NCI-H748 (cell line): ENCODE data around the gene AKR1C3.
"Not testable (repeated sequence)": the region's sequence is repeated elsewhere in the genome, so short reads cannot be mapped to it uniquely, and the experiment has no call there.

ENCODE experiments used
- DNase-seq: peaks from one replicate; lab custom pipeline; 2025; ENCODE audit not compliant: unreplicated experiment; lab: John Stamatoyannopoulos, UW

The AKR1C3 gene

GRCh38 chr10:5135581-5135980 is 41.4 kb downstream of the AKR1C3 start:
- DNase-seq, result no peak

GRCh38 chr10:5136468-5137087 is 42.4 kb downstream of the AKR1C3 start:
- DNase-seq, result no peak

DNA sequence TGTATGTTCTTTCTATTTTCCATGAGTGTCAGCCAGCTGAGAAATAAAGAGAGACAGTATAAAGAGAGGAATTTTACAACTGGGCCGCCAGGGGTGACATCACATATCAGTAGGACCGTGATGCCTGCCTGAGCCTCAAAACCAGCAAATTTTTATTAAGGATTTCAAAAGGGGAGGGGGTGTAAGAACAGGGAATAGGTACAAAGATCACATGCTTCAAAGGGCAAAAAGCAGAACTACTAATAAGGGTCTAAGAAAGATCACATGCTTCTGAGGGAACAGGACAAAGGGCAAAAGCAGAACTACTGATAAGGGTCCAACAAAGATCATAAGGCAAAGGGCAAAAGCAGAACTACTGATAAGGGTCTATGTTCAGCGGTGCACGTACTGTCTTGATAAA is 43.5 kb downstream of the AKR1C3 start:
- DNase-seq, result not testable (repeated sequence)

- DNase-seq, result no peak
These were observed 48.0 kb downstream of the AKR1C3 start for GRCh38 chr10:5142199-5142598.

GRCh38 chr10:5143137-5143536 is 48.9 kb downstream of the AKR1C3 start:
- DNase-seq, result no peak

DNA sequence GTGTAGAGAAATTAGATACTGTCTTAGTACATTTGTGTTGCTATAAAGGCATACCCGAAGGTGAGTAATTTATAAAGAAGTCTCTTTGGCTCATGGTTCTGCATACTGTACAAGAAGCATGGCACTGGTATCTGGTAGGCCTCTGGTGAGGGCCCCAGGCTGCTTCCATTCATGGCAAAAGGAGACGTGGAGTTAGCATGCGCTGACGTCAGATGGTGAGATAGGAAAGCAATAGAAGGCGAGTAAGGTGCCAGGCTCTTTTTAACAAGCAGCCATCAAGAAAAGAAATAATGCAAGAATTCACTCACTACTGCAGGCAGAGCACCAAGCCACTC is 52.7 kb downstream of the AKR1C3 start:
- DNase-seq, result no peak

GRCh38 chr10:5147255-5147980 is 53.2 kb downstream of the AKR1C3 start:
- DNase-seq, result no peak

GRCh38 chr10:5147981-5148677 is 53.9 kb downstream of the AKR1C3 start:
- no peak for DNase-seq

DNA sequence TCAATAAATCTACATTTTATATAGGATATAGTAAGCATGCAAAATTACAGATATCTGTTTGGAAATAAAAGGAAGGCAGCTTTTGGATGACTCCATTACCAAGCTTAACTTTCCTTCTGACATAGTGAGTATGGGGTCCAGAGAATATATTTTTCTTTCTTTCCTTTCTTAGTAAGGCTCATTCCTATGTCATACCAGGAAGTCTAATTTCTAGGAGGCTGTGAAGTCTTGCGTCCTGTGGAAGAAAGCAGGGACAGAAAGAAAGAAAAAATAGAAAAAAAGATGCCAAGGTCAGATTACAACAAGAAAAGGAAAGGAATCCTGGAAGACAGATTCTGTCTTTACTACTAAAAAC is 54.4 kb downstream of the AKR1C3 start:
- no peak for DNase-seq

- no peak for DNase-seq
These were observed 56.9 kb downstream of the AKR1C3 start for GRCh38 chr10:5151076-5151475.

GRCh38 chr10:5155951-5156350 is 61.7 kb downstream of the AKR1C3 start:
- DNase-seq, result no peak
